ENCODE results near the gene GRIFIN.
"Not testable (repeated sequence)": the region's sequence is repeated elsewhere in the genome, so short reads cannot be mapped to it uniquely, and the experiment has no call there.

The GRIFIN gene

DNA sequence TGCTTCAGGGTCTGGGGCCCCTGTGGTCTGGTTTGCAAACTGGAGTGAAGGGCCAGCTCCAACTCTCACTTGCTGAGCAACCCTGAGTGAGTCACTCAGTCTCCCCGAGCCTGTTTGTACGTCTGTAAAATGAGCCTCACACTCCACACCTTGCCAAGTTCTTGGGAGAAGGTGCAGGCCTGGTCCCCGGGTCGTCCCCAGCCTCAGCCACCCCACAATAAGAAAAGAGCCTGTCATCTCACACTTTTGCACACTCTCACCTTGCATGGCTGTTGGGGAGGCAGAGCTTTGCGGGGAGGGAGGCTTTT, 5.2 kb downstream of the GRIFIN start:
- TF ChIP-seq, protein P1, sequence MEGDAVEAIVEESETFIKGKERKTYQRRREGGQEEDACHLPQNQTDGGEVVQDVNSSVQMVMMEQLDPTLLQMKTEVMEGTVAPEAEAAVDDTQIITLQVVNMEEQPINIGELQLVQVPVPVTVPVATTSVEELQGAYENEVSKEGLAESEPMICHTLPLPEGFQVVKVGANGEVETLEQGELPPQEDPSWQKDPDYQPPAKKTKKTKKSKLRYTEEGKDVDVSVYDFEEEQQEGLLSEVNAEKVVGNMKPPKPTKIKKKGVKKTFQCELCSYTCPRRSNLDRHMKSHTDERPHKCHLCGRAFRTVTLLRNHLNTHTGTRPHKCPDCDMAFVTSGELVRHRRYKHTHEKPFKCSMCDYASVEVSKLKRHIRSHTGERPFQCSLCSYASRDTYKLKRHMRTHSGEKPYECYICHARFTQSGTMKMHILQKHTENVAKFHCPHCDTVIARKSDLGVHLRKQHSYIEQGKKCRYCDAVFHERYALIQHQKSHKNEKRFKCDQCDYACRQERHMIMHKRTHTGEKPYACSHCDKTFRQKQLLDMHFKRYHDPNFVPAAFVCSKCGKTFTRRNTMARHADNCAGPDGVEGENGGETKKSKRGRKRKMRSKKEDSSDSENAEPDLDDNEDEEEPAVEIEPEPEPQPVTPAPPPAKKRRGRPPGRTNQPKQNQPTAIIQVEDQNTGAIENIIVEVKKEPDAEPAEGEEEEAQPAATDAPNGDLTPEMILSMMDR (IDR thresholded peaks at IDR 0.05; ENCODE audit: extremely low read depth, missing control alignments): no peak
- DNase-seq (ENCODE audit: low spot score): no peak

DNA sequence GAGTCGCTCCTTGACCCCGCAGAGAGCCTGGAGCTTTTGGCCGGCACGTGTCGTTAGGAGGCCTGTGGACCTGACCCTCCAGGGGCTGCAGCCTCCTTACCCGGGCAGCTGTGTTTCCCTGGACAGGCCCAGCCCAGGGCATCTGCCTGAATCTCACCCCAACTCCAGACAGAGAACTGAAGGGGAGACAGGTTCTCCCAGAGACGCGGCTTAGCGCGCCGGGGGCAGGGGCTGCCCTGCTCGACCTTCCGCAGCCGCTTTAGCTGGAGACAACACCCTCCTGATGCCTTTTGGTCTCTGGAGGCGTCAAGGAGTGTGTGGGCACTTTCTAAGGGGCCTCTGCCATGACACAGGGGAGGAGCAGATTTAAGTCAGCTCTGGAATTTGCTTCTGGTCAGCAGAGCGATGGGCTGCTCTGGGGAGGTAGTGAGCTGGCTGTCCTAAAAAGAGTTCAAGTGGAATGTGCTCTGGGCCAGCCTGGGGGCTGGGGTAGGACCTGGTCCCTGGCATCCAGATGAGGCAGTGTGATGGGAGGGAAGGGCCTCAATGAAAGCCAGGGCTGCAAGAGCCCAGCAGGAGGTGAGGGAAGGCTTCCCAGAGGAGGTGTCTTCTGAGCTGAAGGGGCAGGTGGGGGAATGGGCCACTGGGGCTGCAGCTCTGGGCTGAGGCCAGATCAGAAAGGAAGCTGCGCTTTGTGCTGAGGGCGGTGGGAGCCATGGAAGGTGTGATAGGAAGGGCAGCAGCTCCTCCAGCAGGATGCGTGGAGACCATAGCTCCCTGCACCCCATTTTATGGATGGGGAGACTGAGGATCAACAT, 5.8 kb downstream of the GRIFIN start:
- no peak for DNase-seq (ENCODE audit: low spot score)
- TF ChIP-seq, protein P1 (IDR thresholded peaks at IDR 0.05; ENCODE audit: extremely low read depth, missing control alignments): no peak

DNA sequence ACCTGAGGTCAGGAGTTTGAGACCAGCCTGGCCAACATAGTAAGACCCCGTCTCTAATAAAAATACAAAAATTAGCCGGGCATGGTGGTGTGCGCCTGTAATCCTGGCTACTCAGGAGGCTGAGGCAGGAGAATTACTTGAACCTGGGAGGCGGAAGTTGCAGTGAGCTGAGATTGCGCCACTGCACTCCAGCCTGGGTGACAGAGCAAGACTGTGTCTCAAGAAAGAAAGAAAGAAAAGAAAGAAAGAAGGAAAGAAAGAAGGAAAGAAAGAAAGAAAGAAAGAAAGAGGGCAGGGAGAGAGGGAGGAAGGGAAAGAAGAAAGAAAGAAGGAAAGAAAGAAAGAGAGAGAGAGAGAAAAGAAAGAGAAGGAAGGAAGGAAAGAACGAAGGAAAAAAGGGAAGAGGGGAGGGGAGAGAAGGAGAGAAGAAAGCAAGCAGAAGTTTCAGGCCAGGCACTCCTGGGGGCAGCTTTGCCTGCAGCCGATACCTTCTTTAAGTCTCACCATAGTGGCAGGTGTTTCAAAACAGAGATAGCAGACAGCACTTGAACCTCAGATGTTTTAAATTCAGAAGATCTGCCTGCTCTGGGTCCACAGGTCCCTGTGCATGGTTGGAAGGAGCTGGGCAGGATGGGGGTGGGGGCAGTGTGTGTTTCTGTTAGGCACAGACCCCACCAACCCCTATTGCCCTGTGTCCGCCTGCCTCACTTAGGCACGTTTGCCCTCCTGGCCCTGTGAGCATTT, 6.6 kb downstream of the GRIFIN start:
- not testable (repeated sequence) for DNase-seq (ENCODE audit: low spot score)

DNA sequence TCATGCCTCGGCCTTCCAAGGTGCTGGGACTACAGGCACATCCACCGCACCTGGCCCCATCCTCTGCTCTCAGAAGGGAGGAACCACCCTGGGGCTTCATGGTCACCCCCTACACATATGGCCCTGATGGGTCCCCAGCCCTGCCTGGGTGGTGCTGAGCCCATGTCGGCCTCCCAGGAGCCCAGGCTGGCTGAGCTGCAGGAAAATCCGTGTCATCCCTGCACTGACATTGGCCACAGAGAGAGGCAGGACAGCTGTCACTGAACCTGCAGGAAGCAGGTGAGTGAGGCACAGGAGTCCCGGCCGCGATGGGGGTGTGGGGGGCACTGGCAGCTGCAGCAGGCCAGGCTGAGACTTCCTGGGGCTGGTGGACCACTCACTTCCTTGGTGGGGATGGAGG, 8.0 kb downstream of the GRIFIN start:
- TF ChIP-seq, protein P1 (IDR thresholded peaks at IDR 0.05; ENCODE audit: extremely low read depth, missing control alignments): no peak
- DNase-seq (ENCODE audit: low spot score): no peak

DNA sequence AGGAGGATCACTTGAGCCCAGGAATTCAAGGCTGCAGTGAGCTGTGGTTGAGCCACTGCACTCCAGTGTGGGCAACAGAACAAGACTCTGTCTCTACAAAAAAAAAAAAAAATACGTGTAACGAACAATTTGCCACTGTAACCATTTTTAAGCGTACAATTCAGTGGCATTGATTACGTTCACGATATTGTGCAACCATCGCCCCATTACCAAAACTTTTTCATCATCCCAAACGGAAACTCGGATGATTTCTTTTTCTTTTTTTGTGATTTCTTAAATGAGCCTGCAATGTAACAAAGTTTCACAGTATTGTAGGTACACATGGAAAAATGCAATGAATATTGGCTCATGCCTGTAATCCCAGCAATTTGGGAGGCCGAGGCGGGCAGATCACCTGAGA, 9.5 kb downstream of the GRIFIN start:
- no peak for DNase-seq (ENCODE audit: low spot score)
- TF ChIP-seq, protein P1 (IDR thresholded peaks at IDR 0.05; ENCODE audit: extremely low read depth, missing control alignments): no peak

DNA sequence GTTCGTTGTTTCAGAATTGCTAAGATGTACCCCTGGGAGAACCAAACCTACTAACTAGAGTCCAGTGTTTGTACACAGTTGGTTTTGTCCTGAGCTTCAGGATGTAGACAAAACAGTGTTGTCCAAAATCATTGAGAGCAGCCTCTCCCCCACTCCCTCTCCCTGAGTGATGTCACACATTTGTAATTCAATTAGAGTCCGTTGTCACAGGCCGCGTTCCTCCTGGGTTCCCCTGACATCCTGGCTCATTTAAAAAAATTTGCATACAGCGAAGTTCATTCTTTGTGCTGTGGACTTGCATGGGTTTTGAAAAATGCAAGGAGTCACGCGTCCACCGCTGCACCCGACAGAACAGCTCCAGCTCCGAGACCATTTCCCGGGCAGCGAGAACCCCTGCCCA, 10.3 kb downstream of the GRIFIN start:
- TF ChIP-seq, protein P1 (IDR thresholded peaks at IDR 0.05; ENCODE audit: extremely low read depth, missing control alignments): no peak
- no peak for DNase-seq (ENCODE audit: low spot score)

DNA sequence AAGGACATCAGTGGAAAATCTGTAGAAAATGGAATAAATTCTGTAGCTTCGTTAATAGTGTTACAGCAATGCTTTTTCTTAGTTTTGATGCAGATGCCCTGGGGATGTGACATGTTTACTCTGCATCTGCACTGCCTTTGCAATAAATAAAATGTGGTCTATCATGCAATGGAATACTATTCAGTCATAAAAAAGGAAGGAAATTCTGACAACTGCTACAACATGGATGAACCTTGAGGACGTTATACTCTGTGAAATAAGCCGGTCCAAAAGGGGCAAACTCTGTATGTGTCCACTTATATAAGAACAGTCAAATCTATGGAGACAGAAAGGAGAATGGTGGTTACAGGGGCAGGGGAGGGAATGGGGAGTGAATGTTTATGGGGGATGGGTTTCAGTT, 13.5 kb downstream of the GRIFIN start:
- DNase-seq (ENCODE audit: low spot score): no peak
- TF ChIP-seq, protein P1 (IDR thresholded peaks at IDR 0.05; ENCODE audit: extremely low read depth, missing control alignments): no peak
